HCT116 (cell line): ENCODE data around the gene KIAA0232. TPM values are rescaled to one million over a fixed set of nuclear protein-coding genes. Genes with fewer than 3 reads are reported as not detected.

Experiments
- ATAC-seq: fragments of 200-7000 bp; cut with Tn5 transposase; 2 replicates; pipeline ENCODE4 v1.9.1; 2020; ENCODE audit warnings: mild to moderate bottlenecking, moderate library complexity
- BruUV-seq: library from RNA; stranded (reverse); fragments of 400-500 nt; replicated peaks from 2 replicates; lab custom pipeline; 2021; lab: Mats Ljungman, UMichigan
- CTCF ChIA-PET: fragments of 300-600 bp; sonication (Branson Sonifier 250); formaldehyde crosslinking; loops from one replicate; lab custom pipeline; 2021; ENCODE audit warnings: antibody characterized with exemption; lab: Charles Lee
- POLR2A ChIA-PET: fragments of 300-600, 350-600 bp; sonication (Branson Sonifier 250); formaldehyde crosslinking; loops from one replicate; lab custom pipeline; 2021; ENCODE audit warnings: antibody characterized with exemption; lab: Charles Lee
- RAD21 ChIA-PET, 2 experiments: fragments of 300-600 bp; sonication (Branson Sonifier 250); formaldehyde crosslinking; loops; one replicate each; lab custom pipeline; 2023; ENCODE audit warnings: low total read pairs in 2 of 2; ENCODE audit not compliant: uncharacterized antibody in 2 of 2, unreplicated experiment in 2 of 2, low non-redundant PET in 1 of 2; lab: Charles Lee
- DNase-seq: peaks from one replicate; pipeline ENCODE4 v3.0.0-alpha.2; 2010; ENCODE audit warnings: low read depth, low spot score
- H2AFZ ChIP-seq: fragments of 200-600 bp; shearing (Covaris generic), sonication (generic); 2 replicates; pipeline ENCODE4 v1.6.1; 2017; ENCODE audit warnings: low read depth, mixed run types, mixed read lengths, antibody characterized with exemption, low read length; ENCODE audit not compliant: poor library complexity, severe bottlenecking
- H3K27ac ChIP-seq: 2 replicates; pipeline ENCODE4 v1.5.1; 2012; ENCODE audit warnings: low read depth, low read length
- H3K27me3 ChIP-seq: fragments of 200-600 bp; sonication (generic); 2 replicates; pipeline ENCODE4 v1.6.1; 2016; ENCODE audit warnings: mixed run types, low read length, mixed read lengths; ENCODE audit not compliant: insufficient read depth
- H3K36me3 ChIP-seq, 2 experiments: fragments of 200-500 bp in 1 of 2; fragments of 200-600 bp in 1 of 2; sonication (Bioruptor generic) in 1 of 2; sonication (generic) in 1 of 2; 2 replicates each; pipeline versions ENCODE4 v1.5.1 to v1.6.1; 2014 to 2016; ENCODE audit warnings: low read length in 2 of 2, inconsistent platforms in 1 of 2, mixed read lengths in 1 of 2, mixed run types in 1 of 2; ENCODE audit not compliant: insufficient read depth in 2 of 2, control insufficient read depth in 1 of 2
- H3K4me1 ChIP-seq, 2 experiments: fragments of 200-600 bp in 1 of 2; sonication (generic) in 1 of 2; 2 replicates each; pipeline versions ENCODE4 v1.5.1 to v1.6.1; 2012 to 2017; ENCODE audit warnings: low read length in 2 of 2, inconsistent platforms in 1 of 2, mild to moderate bottlenecking in 1 of 2, mixed read lengths in 1 of 2, mixed run types in 1 of 2, moderate library complexity in 1 of 2; ENCODE audit not compliant: insufficient read depth in 2 of 2, control insufficient read depth in 1 of 2
- H3K4me2 ChIP-seq: fragments of 200-600 bp; sonication (generic); 2 replicates; pipeline ENCODE4 v1.6.1; 2017; ENCODE audit warnings: mixed run types, low read length, mixed read lengths
- H3K4me3 ChIP-seq, 2 experiments: fragments of 200-600 bp in 1 of 2; sonication (generic) in 1 of 2; replicated peaks in 1 of 2; 2 replicates each; pipeline ENCODE4 v1.5.1; 2011 to 2016; ENCODE audit warnings: low read length in 2 of 2, control low read depth in 1 of 2, low read depth in 1 of 2, mild to moderate bottlenecking in 1 of 2, mixed read lengths in 1 of 2, mixed run types in 1 of 2
- H3K79me2 ChIP-seq: fragments of 200-600 bp; sonication (generic); 2 replicates; pipeline ENCODE4 v1.6.1; 2017; ENCODE audit warnings: mild to moderate bottlenecking, mixed run types, low read length, moderate library complexity, mixed read lengths; ENCODE audit not compliant: insufficient read depth
- H3K9ac ChIP-seq: fragments of 200-600 bp; sonication (generic); 2 replicates; pipeline ENCODE4 v1.6.1; 2016; ENCODE audit warnings: low read length, mixed read lengths
- H3K9me2 ChIP-seq: fragments of 200-600 bp; sonication (generic), shearing (Covaris generic); 2 replicates; pipeline ENCODE4 v1.6.1; 2017; ENCODE audit warnings: mixed run types, mild to moderate bottlenecking, moderate library complexity; ENCODE audit not compliant: insufficient read depth
- H3K9me3 ChIP-seq, 2 experiments: fragments of 200-500 bp in 1 of 2; fragments of 200-600 bp in 1 of 2; sonication (Bioruptor generic) in 1 of 2; sonication (generic) in 1 of 2; 2 replicates each; pipeline ENCODE4 v1.6.1; 2014 to 2017; ENCODE audit warnings: low read length in 2 of 2, mixed read lengths in 2 of 2, inconsistent platforms in 1 of 2, low read depth in 1 of 2, mild to moderate bottlenecking in 1 of 2, mixed run types in 1 of 2, moderate library complexity in 1 of 2; ENCODE audit not compliant: control insufficient read depth in 1 of 2, insufficient read depth in 1 of 2
- H4K20me1 ChIP-seq: fragments of 200-600 bp; sonication (generic), shearing (Covaris generic); 2 replicates; pipeline ENCODE4 v1.6.1; 2017; ENCODE audit warnings: mixed run types, mild to moderate bottlenecking, moderate library complexity; ENCODE audit not compliant: insufficient read depth
- CBX3 ChIP-seq: IDR thresholded peaks from 2 replicates; pipeline ENCODE4 v1.6.1; 2012; ENCODE audit warnings: low read depth
- CEBPB ChIP-seq: IDR thresholded peaks from 2 replicates; pipeline ENCODE4 v1.6.1; 2012; ENCODE audit warnings: low read depth
- EGR1 ChIP-seq: IDR thresholded peaks from 2 replicates; pipeline ENCODE4 v1.6.1; 2012; ENCODE audit warnings: low read depth
- EZH2 ChIP-seq: fragments of 200-600 bp; sonication (generic); IDR thresholded peaks from 2 replicates; pipeline ENCODE4 v1.6.1; 2017; ENCODE audit warnings: antibody characterized with exemption, mixed run types
- EZH2phosphoT487 ChIP-seq: fragments of 200-600 bp; IDR thresholded peaks from 2 replicates; pipeline ENCODE4 v1.6.1; 2018; ENCODE audit warnings: antibody characterized with exemption, borderline replicate concordance
- JUND ChIP-seq: IDR thresholded peaks from 2 replicates; pipeline ENCODE4 v1.6.1; 2012
- POLR2A ChIP-seq: IDR thresholded peaks from 2 replicates; pipeline ENCODE4 v1.7.0; 2011; ENCODE audit warnings: borderline replicate concordance; ENCODE audit not compliant: insufficient read depth, insufficient read length; ENCODE audit errors: extremely low read depth
- POLR2AphosphoS5 ChIP-seq: IDR thresholded peaks from 2 replicates; pipeline ENCODE4 v1.6.1; 2011; ENCODE audit warnings: mild to moderate bottlenecking, low read depth, low read length, moderate library complexity
- RAD21 ChIP-seq: IDR thresholded peaks from 2 replicates; pipeline ENCODE4 v1.6.1; 2012; ENCODE audit warnings: low read depth, mild to moderate bottlenecking
- SIN3A ChIP-seq: IDR thresholded peaks from 2 replicates; pipeline ENCODE4 v1.6.1; 2012; ENCODE audit warnings: low read depth
- SP1 ChIP-seq: IDR thresholded peaks from 2 replicates; pipeline ENCODE4 v1.6.1; 2012; ENCODE audit warnings: low read depth
- SRF ChIP-seq: IDR thresholded peaks from 2 replicates; pipeline ENCODE4 v1.6.1; 2012; ENCODE audit warnings: low read depth
- TCF7L2 ChIP-seq: IDR thresholded peaks from 2 replicates; pipeline ENCODE4 v1.7.0; 2011; ENCODE audit warnings: borderline replicate concordance, inconsistent platforms; ENCODE audit not compliant: insufficient read depth, insufficient read length; ENCODE audit errors: extremely low read depth
- YY1 ChIP-seq: IDR thresholded peaks from 2 replicates; pipeline ENCODE4 v1.6.1; 2011; ENCODE audit warnings: low read length, low read depth, moderate library complexity, mild to moderate bottlenecking; ENCODE audit not compliant: insufficient replicate concordance; ENCODE audit errors: extremely low read depth
- ZFX ChIP-seq: fragments of 450-650 bp; IDR thresholded peaks from 2 replicates; pipeline ENCODE4 v1.6.1; 2017
- intact Hi-C: fragments of 100-400 bp; cut with micrococcal nuclease; formaldehyde crosslinking; loops from 2 replicates; pipeline ENCODE4 v1.10.0; 2022
- total RNA-seq: library from RNA; stranded (reverse); gene quantifications from one replicate; pipeline ENCODE4 v1.2.1, GENCODE V29; 2021; ENCODE audit not compliant: unreplicated experiment
- TF ChIP-seq, protein P1 (sequence below): IDR thresholded peaks from 2 replicates; pipeline ENCODE4 v1.6.1; 2012; ENCODE audit warnings: low read depth
- TF ChIP-seq, protein P2 (sequence below): IDR thresholded peaks from 2 replicates; pipeline ENCODE4 v1.6.1; 2012
- TF ChIP-seq, protein P3 (sequence below): IDR thresholded peaks from 2 replicates; pipeline ENCODE4 v1.6.1; 2011; ENCODE audit warnings: mild to moderate bottlenecking, low read length, moderate library complexity; ENCODE audit not compliant: insufficient replicate concordance; ENCODE audit errors: extremely low read depth
- TF ChIP-seq, protein P4 (sequence below), 3 experiments: fragments of 200-600 bp in 1 of 3; sonication (generic) in 1 of 3; IDR thresholded peaks in 2 of 3; conservative IDR thresholded peaks in 1 of 3; 2 replicates each; pipeline ENCODE4 v1.5.1; 2012 to 2017; ENCODE audit warnings: low read depth in 2 of 3, low read length in 2 of 3, antibody characterized with exemption in 1 of 3, borderline replicate concordance in 1 of 3, control low read depth in 1 of 3, mild to moderate bottlenecking in 1 of 3, mixed read lengths in 1 of 3, mixed run types in 1 of 3, moderate library complexity in 1 of 3; ENCODE audit not compliant: insufficient read depth in 1 of 3

The KIAA0232 gene
- total RNA-seq, 1 experiment from 2014 or later, result 18.1 TPM

DNA sequence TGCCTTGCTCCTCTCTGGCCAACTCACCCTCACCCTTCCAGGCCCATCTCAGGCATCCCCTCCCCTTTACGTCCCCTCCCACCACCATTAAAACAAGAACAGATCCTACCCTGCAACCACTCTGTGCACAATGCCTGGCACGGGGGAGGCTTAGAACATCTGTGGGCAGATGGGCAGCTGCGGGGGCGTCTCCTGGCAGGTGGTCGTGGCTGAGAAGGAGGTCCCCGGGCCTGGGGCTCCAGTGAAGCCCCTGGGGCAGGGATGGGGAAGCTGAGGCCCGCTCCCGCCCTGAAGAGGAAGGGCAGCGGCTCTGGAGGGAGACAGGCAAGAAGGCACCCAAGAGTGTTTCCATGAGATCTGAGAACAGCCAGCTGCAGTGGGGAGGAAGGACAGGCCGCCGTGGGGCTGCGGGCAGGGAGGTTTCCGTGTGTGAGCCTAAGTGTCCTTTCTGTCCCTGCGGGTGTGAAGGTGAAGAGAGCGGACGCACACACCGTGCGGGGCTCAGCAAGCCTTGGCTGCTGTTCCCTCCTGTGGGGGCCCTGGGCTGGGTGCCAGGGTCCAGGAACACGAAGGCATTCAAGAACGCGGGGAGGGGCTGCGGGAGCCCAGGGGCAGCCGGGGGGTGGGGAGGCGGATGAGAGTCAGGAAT lies 119.3 kb downstream of the KIAA0232 start:
- Histone ChIP-seq H3K9me2 (no peaks in the 10 kb centered on the region), H3K4me1 (peaks cover 0 to 9% of the 10 kb centered on the region in 2 experiments; a peak in 2 of 4 replicates), H3K4me2 (no peak overlapping the region), H3K79me2 (no peaks in the 10 kb centered on the region), H3K9ac (no peak overlapping the region), H3K36me3 (no peaks in the 10 kb centered on the region), H2AFZ (no peak overlapping the region), H3K27ac (no peak overlapping the region), H4K20me1 (no peaks in the 10 kb centered on the region), H3K9me3 (no peaks in the 10 kb centered on the region), H3K4me3 (no peak overlapping the region), H3K27me3 (no peaks in the 10 kb centered on the region)
- CTCF ChIA-PET, result no interaction called here
- POLR2A ChIA-PET, result no interaction called here
- ATAC-seq, result no peak
- no peak for TF ChIP-seq JUND
- TF ChIP-seq SIN3A, result no peak
- TF ChIP-seq YY1, result no peak
- TF ChIP-seq EZH2, result no peak
- TF ChIP-seq, protein P1, sequence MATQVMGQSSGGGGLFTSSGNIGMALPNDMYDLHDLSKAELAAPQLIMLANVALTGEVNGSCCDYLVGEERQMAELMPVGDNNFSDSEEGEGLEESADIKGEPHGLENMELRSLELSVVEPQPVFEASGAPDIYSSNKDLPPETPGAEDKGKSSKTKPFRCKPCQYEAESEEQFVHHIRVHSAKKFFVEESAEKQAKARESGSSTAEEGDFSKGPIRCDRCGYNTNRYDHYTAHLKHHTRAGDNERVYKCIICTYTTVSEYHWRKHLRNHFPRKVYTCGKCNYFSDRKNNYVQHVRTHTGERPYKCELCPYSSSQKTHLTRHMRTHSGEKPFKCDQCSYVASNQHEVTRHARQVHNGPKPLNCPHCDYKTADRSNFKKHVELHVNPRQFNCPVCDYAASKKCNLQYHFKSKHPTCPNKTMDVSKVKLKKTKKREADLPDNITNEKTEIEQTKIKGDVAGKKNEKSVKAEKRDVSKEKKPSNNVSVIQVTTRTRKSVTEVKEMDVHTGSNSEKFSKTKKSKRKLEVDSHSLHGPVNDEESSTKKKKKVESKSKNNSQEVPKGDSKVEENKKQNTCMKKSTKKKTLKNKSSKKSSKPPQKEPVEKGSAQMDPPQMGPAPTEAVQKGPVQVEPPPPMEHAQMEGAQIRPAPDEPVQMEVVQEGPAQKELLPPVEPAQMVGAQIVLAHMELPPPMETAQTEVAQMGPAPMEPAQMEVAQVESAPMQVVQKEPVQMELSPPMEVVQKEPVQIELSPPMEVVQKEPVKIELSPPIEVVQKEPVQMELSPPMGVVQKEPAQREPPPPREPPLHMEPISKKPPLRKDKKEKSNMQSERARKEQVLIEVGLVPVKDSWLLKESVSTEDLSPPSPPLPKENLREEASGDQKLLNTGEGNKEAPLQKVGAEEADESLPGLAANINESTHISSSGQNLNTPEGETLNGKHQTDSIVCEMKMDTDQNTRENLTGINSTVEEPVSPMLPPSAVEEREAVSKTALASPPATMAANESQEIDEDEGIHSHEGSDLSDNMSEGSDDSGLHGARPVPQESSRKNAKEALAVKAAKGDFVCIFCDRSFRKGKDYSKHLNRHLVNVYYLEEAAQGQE, result no peak
- TF ChIP-seq SRF, result no peak
- TF ChIP-seq ZFX, result no peak
- no peak for TF ChIP-seq CBX3
- TF ChIP-seq EGR1, result no peak
- TF ChIP-seq, protein P2, sequence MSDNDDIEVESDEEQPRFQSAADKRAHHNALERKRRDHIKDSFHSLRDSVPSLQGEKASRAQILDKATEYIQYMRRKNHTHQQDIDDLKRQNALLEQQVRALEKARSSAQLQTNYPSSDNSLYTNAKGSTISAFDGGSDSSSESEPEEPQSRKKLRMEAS, result no peak
- TF ChIP-seq CEBPB, result no peak
- no peak for TF ChIP-seq POLR2AphosphoS5
- no peak for TF ChIP-seq TCF7L2
- TF ChIP-seq RAD21, result no peak
- no peak for TF ChIP-seq EZH2phosphoT487
- TF ChIP-seq SP1, result no peak
- TF ChIP-seq, protein P3, sequence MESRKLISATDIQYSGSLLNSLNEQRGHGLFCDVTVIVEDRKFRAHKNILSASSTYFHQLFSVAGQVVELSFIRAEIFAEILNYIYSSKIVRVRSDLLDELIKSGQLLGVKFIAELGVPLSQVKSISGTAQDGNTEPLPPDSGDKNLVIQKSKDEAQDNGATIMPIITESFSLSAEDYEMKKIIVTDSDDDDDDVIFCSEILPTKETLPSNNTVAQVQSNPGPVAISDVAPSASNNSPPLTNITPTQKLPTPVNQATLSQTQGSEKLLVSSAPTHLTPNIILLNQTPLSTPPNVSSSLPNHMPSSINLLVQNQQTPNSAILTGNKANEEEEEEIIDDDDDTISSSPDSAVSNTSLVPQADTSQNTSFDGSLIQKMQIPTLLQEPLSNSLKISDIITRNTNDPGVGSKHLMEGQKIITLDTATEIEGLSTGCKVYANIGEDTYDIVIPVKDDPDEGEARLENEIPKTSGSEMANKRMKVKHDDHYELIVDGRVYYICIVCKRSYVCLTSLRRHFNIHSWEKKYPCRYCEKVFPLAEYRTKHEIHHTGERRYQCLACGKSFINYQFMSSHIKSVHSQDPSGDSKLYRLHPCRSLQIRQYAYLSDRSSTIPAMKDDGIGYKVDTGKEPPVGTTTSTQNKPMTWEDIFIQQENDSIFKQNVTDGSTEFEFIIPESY, result no peak
- no peak for TF ChIP-seq POLR2A
- TF ChIP-seq, protein P4, sequence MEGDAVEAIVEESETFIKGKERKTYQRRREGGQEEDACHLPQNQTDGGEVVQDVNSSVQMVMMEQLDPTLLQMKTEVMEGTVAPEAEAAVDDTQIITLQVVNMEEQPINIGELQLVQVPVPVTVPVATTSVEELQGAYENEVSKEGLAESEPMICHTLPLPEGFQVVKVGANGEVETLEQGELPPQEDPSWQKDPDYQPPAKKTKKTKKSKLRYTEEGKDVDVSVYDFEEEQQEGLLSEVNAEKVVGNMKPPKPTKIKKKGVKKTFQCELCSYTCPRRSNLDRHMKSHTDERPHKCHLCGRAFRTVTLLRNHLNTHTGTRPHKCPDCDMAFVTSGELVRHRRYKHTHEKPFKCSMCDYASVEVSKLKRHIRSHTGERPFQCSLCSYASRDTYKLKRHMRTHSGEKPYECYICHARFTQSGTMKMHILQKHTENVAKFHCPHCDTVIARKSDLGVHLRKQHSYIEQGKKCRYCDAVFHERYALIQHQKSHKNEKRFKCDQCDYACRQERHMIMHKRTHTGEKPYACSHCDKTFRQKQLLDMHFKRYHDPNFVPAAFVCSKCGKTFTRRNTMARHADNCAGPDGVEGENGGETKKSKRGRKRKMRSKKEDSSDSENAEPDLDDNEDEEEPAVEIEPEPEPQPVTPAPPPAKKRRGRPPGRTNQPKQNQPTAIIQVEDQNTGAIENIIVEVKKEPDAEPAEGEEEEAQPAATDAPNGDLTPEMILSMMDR (IDR thresholded peaks at IDR 0.05 in 2 of 3, conservative IDR thresholded peaks at IDR 0.05 in 1 of 3; ENCODE audit: borderline replicate concordance in 1 of 3, insufficient read depth in 1 of 3, low read depth in 2 of 3, low read length in 2 of 3), result no peak
- intact Hi-C loops, result no loop called here
- RAD21 ChIA-PET, result no interaction called here
- BruUV-seq, result no TSS peak
- no peak for DNase-seq
